Ishikawa (cell line): ENCODE data around the gene NR6A1.

Source experiments
- CEBPB ChIP-seq: IDR thresholded peaks from 2 replicates; pipeline ENCODE4 v1.6.1; 2012
- CREB1 ChIP-seq: IDR thresholded peaks from 2 replicates; pipeline ENCODE4 v1.6.1; 2012; ENCODE audit warnings: low read depth
- EGR1 ChIP-seq: IDR thresholded peaks from 2 replicates; pipeline ENCODE4 v1.6.1; 2012
- EP300 ChIP-seq: IDR thresholded peaks from 2 replicates; pipeline ENCODE4 v1.6.1; 2012; ENCODE audit warnings: borderline replicate concordance
- FOXM1 ChIP-seq: IDR thresholded peaks from 2 replicates; pipeline ENCODE4 v1.6.1; 2012; ENCODE audit warnings: low read depth, borderline replicate concordance
- MAX ChIP-seq: IDR thresholded peaks from 2 replicates; pipeline ENCODE4 v1.6.1; 2012
- NFIC ChIP-seq: IDR thresholded peaks from 2 replicates; pipeline ENCODE4 v1.6.1; 2012
- RAD21 ChIP-seq: IDR thresholded peaks from 2 replicates; pipeline ENCODE4 v1.6.1; 2012; ENCODE audit warnings: low read depth
- REST ChIP-seq: IDR thresholded peaks from 2 replicates; pipeline ENCODE4 v1.6.1; 2012; ENCODE audit warnings: low read depth, mild to moderate bottlenecking
- TAF1 ChIP-seq: IDR thresholded peaks from 2 replicates; pipeline ENCODE4 v1.6.1; 2012; ENCODE audit warnings: low read depth, mild to moderate bottlenecking
- TCF12 ChIP-seq: IDR thresholded peaks from 2 replicates; pipeline ENCODE4 v1.6.1; 2012; ENCODE audit warnings: low read depth
- TEAD4 ChIP-seq: IDR thresholded peaks from 2 replicates; pipeline ENCODE4 v1.6.1; 2012
- USF1 ChIP-seq: IDR thresholded peaks from 2 replicates; pipeline ENCODE4 v1.6.1; 2012
- YY1 ChIP-seq: IDR thresholded peaks from 2 replicates; pipeline ENCODE4 v1.6.1; 2012; ENCODE audit warnings: low read depth
- ZBTB7A ChIP-seq: IDR thresholded peaks from 2 replicates; pipeline ENCODE4 v1.6.1; 2012; ENCODE audit warnings: low read depth

Gene NR6A1

GRCh38 chr9:124721109-124721906, 49.8 kb downstream of the NR6A1 start:
- TF ChIP-seq TEAD4 (no peak), CREB1 (no peak)

- TF ChIP-seq FOXM1 (no peak), ZBTB7A (no peak), CREB1 (no peak), RAD21 (no peak), NFIC (no peak), USF1 (no peak), CEBPB (no peak), REST (no peak), TAF1 (no peak), TEAD4 (no peak), YY1 (no peak), TCF12 (no peak), MAX (no peak), EGR1 (no peak), EP300 (no peak)
These were observed 50.5 kb downstream of the NR6A1 start for GRCh38 chr9:124720429-124721108.

GRCh38 chr9:124718928-124719327, 52.2 kb downstream of the NR6A1 start:
- TF ChIP-seq ZBTB7A, result no peak

GRCh38 chr9:124717597-124717996, 53.5 kb downstream of the NR6A1 start:
- no peak for TF ChIP-seq ZBTB7A
- TF ChIP-seq EP300, result no peak
- TF ChIP-seq EGR1, result no peak
- no peak for TF ChIP-seq RAD21
- no peak for TF ChIP-seq TCF12
- TF ChIP-seq CEBPB, result no peak
- TF ChIP-seq FOXM1, result no peak
- no peak for TF ChIP-seq USF1
- no peak for TF ChIP-seq REST
- TF ChIP-seq TAF1, result no peak

GRCh38 chr9:124716808-124717207, 54.3 kb downstream of the NR6A1 start:
- TF ChIP-seq YY1 (no peak), TAF1 (no peak), NFIC (no peak), TEAD4 (no peak), CREB1 (no peak), EP300 (no peak), REST (no peak), MAX (no peak), USF1 (no peak), CEBPB (no peak), TCF12 (no peak), ZBTB7A (no peak), EGR1 (no peak), RAD21 (no peak), FOXM1 (no peak)
